Measurements from ENCODE around the gene PARD3B. TPM values are rescaled to one million over a fixed set of nuclear protein-coding genes. Genes with fewer than 3 reads are reported as not detected.

The PARD3B gene
- total RNA-seq, 1 donor from 2014 or later, result 29.7 TPM

GRCh38 chr2:204944927-204945326 is 399.7 kb downstream of the PARD3B start:
- no peak overlapping the region for H3K4me3 Mint-ChIP-seq (ENCODE audit: low read depth)
- TF ChIP-seq CTCF (IDR thresholded peaks at IDR 0.05; ENCODE audit: unreplicated experiment), result no peak
- no peak overlapping the region for H3K27ac Mint-ChIP-seq
- peaks cover 16% of the 10 kb centered on the region for H3K9me3 Mint-ChIP-seq (ENCODE audit: low read depth)
- peaks cover 11% of the 10 kb centered on the region for H3K4me1 Mint-ChIP-seq (ENCODE audit: low read depth)
- H3K27me3 Mint-ChIP-seq, result no peaks in the 10 kb centered on the region
- peaks cover 11% of the 10 kb centered on the region for H3K36me3 Mint-ChIP-seq (ENCODE audit: insufficient read depth)
- DNase-seq (ENCODE audit: low spot score, unreplicated experiment), result no peak

DNA sequence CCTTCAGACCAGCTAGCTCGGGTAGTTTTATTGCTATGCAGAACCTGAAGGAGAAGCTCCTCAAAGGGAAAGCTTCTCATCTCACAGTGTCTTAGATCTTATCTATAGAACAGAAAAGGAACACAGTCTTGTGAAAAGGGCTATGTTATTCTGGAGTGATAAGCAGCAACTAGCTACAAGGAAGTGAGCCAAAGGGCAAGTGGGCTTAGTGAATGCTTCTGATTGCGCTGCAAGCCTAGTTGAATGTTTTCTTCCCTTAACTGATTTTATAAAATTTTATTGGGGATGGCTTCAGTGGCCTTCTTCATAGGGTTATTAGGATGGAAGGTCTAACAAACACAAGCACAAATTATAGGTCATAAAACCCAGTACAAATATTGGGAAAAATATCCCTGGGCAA is 400.1 kb downstream of the PARD3B start:
- Mint-ChIP-seq H3K36me3 (ENCODE audit: insufficient read depth) (peaks cover 11% of the 10 kb centered on the region), H3K9me3 (ENCODE audit: low read depth) (peaks cover 16% of the 10 kb centered on the region), H3K27me3 (no peaks in the 10 kb centered on the region), H3K4me1 (ENCODE audit: low read depth) (peaks cover 11% of the 10 kb centered on the region), H3K4me3 (ENCODE audit: low read depth) (no peak overlapping the region), H3K27ac (no peak overlapping the region)
- TF ChIP-seq CTCF (IDR thresholded peaks at IDR 0.05; ENCODE audit: unreplicated experiment), result no peak
- no peak for DNase-seq (ENCODE audit: low spot score, unreplicated experiment)

DNA sequence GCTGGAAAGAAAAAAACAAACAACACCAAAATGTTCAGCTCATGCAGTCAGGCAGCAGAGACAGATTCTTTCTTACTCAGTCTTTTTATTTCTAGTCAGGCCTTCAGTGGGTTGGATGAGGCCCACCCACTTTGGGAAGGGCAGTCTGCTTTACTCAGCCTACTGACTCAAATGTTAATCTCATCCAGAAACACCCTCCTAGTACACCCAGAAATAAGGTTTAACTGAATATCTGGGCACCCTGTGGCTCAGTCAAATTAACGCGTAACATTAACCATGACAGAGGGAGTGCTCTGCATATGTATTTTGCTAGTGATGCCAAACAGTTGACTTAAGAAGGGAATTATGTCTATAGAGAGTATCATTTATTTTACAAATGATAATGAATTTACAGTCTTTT is 401.6 kb downstream of the PARD3B start:
- Mint-ChIP-seq H3K4me1 (ENCODE audit: low read depth) (peaks cover 11% of the 10 kb centered on the region), H3K9me3 (ENCODE audit: low read depth) (peaks cover 16% of the 10 kb centered on the region), H3K36me3 (ENCODE audit: insufficient read depth) (peaks cover 11% of the 10 kb centered on the region), H3K4me3 (ENCODE audit: low read depth) (no peak overlapping the region), H3K27me3 (no peaks in the 10 kb centered on the region), H3K27ac (peak overlapping the region; percentile 69)
- no peak for DNase-seq (ENCODE audit: low spot score, unreplicated experiment)
- TF ChIP-seq CTCF (IDR thresholded peaks at IDR 0.05; ENCODE audit: unreplicated experiment), result no peak

- Mint-ChIP-seq H3K9me3 (ENCODE audit: low read depth) (peaks cover 16% of the 10 kb centered on the region), H3K36me3 (ENCODE audit: insufficient read depth) (peaks cover 11% of the 10 kb centered on the region), H3K27me3 (no peaks in the 10 kb centered on the region), H3K4me1 (ENCODE audit: low read depth) (peaks cover 8% of the 10 kb centered on the region), H3K4me3 (ENCODE audit: low read depth) (no peak overlapping the region), H3K27ac (peak overlapping the region; percentile 6)
- DNase-seq (ENCODE audit: low spot score, unreplicated experiment), result no peak
- no peak for TF ChIP-seq CTCF (IDR thresholded peaks at IDR 0.05; ENCODE audit: unreplicated experiment)
Measured at GRCh38 chr2:204947405-204947804, 402.1 kb downstream of the PARD3B start.

DNA sequence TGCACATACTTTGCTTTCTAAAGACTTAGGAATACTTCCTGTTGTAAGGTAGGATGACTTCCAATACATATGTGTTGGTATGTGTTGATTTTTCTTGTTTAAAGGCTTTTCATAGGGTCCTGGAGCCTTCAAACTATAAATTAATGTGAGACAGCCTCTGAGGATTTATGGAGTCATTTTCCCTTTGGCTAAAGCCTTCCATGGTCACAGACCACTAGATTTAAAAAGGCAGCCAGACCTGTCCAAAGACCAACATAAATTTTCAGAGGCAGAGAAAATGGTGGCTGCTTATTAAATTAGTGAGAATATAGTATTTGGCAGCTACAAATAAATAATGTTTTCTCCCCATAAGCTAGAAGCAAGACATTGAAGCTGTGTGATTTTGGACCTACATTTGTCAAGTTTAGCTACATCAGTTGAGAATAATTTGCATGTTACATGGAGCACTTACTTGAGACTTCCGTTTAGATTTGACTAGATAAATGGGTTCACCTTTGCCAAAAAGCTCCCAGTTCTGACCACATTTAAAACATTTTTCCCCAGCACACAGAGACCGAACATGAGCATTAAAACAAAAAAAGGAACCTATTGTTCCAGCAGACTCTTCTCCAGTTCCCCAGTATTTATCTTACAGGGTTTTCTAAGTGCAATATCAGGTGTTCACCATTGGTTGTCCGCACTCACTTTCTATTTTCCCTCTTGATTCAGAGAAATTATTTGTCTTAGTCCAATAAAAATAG is 402.9 kb downstream of the PARD3B start:
- Mint-ChIP-seq H3K4me1 (ENCODE audit: low read depth) (peaks cover 8% of the 10 kb centered on the region), H3K27me3 (no peaks in the 10 kb centered on the region), H3K4me3 (ENCODE audit: low read depth) (no peak overlapping the region), H3K9me3 (ENCODE audit: low read depth) (peaks cover 16% of the 10 kb centered on the region), H3K27ac (peak overlapping the region; percentile 16), H3K36me3 (ENCODE audit: insufficient read depth) (peaks cover 11% of the 10 kb centered on the region)
- no peak for DNase-seq (ENCODE audit: low spot score, unreplicated experiment)
- no peak for TF ChIP-seq CTCF (IDR thresholded peaks at IDR 0.05; ENCODE audit: unreplicated experiment)

Data from progenitor cell of endocrine pancreas (in vitro differentiated cells).